ENCODE results near the gene APOO. TPM values are rescaled to one million over a fixed set of nuclear protein-coding genes. Genes with fewer than 3 reads are reported as not detected.
A peak's percentile ranks its signal among the peaks of the same experiment; 100 is the strongest.

Gene APOO
- total RNA-seq, 1 donor from 2014 or later: 13.0 TPM

DNA sequence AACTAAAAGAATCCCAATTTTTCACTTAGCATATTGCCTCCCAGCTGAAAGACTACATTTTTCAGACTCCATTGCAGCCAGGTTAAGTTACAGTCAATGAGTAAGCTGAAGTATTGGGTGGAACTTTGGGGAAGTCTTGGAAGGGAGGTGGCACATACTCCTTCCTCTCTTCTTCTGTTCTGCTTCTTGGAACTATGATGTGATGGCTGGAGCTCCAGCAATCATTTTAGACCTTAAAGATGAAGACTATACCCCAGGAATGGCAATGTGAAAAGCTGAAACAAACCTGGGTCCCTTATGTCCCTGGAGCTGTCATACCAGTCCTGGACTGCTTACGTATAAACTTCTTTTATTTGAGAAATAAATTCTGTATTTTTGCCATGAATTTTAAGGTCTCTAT, 93.9 kb downstream of the APOO start:
- Histone ChIP-seq H3K9me3 (ENCODE audit: control insufficient read depth in 3 of 3, low read length in 3 of 3) (no peaks in the 10 kb centered on the region), H3K36me3 (ENCODE audit: control insufficient read depth in 3 of 3, insufficient read depth in 3 of 3, low read length in 3 of 3) (no peaks in the 10 kb centered on the region), H3K4me3 (ENCODE audit: low read length in 3 of 3) (no peak overlapping the region), H3K9ac (ENCODE audit: low read depth in 1 of 3, low read length in 3 of 3) (no peak overlapping the region), H3K27me3 (ENCODE audit: control insufficient read depth in 3 of 3, insufficient read depth in 3 of 3, low read length in 3 of 3) (no peaks in the 10 kb centered on the region), H3K27ac (ENCODE audit: low read depth, low read length) (no peak overlapping the region), H3K4me1 (ENCODE audit: control insufficient read depth in 3 of 3, insufficient read depth in 3 of 3, low read length in 3 of 3) (no peaks in the 10 kb centered on the region)

DNA sequence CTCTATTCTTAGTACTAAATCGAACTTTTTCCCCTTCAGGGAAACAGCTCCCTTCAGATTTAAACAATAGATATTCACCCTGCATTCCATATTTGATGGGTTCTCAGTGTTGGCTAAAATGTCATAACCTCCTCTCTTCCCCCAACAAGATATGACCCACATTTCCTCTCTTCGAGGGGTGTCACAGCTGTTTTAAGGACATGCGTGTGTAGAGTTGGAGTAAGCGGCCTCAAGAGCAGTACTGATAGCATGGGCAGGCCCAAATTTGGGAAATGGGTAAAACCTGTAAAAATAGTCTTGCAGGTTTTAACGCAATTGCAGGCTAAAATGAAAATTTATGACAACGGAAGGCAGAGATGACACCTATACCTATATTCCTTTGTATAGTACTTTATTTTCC, 96.1 kb downstream of the APOO start:
- Histone ChIP-seq H3K9me3 (ENCODE audit: control insufficient read depth in 3 of 3, low read length in 3 of 3) (no peaks in the 10 kb centered on the region), H3K27ac (ENCODE audit: low read depth, low read length) (peak overlapping the region; percentile 15), H3K36me3 (ENCODE audit: control insufficient read depth in 3 of 3, insufficient read depth in 3 of 3, low read length in 3 of 3) (no peaks in the 10 kb centered on the region), H3K4me3 (ENCODE audit: low read length in 3 of 3) (peak overlapping the region in 1 of 3 donors; percentile 15), H3K4me1 (ENCODE audit: control insufficient read depth in 3 of 3, insufficient read depth in 3 of 3, low read length in 3 of 3) (no peaks in the 10 kb centered on the region), H3K27me3 (ENCODE audit: control insufficient read depth in 3 of 3, insufficient read depth in 3 of 3, low read length in 3 of 3) (no peaks in the 10 kb centered on the region), H3K9ac (ENCODE audit: low read depth in 1 of 3, low read length in 3 of 3) (no peak overlapping the region)

DNA sequence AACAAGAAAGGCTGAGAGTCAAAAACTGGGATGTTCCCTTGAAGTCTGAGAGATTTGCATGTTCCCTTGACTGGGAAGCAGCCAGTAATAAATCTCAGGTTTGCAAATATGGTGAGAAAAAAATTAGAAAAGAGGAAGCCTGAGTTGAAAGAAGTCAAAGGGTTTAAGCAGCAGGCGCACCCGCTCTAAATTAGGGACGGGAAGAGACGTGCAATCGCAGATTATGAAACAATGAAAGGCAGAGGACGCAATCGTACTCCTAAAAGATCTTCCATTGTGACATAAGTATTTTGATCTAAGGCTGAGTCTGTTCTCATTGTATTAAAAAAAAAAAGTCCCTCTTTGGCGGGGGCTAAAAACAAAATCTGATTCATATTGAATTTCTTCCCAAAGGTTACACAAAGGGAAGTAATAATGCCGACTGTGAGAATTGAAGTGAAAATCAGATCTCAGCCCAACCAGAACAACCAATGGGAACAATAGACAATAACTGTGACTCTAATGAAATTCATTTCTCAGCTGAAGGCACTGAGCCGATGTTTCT, 96.6 kb downstream of the APOO start:
- Histone ChIP-seq H3K9me3 (ENCODE audit: control insufficient read depth in 3 of 3, low read length in 3 of 3) (no peaks in the 10 kb centered on the region), H3K9ac (ENCODE audit: low read depth in 1 of 3, low read length in 3 of 3) (no peak overlapping the region), H3K27me3 (ENCODE audit: control insufficient read depth in 3 of 3, insufficient read depth in 3 of 3, low read length in 3 of 3) (no peaks in the 10 kb centered on the region), H3K27ac (ENCODE audit: low read depth, low read length) (peak overlapping the region; percentile 15), H3K4me3 (ENCODE audit: low read length in 3 of 3) (peak overlapping the region in 1 of 3 donors; percentile 15), H3K36me3 (ENCODE audit: control insufficient read depth in 3 of 3, insufficient read depth in 3 of 3, low read length in 3 of 3) (no peaks in the 10 kb centered on the region), H3K4me1 (ENCODE audit: control insufficient read depth in 3 of 3, insufficient read depth in 3 of 3, low read length in 3 of 3) (no peaks in the 10 kb centered on the region)

DNA sequence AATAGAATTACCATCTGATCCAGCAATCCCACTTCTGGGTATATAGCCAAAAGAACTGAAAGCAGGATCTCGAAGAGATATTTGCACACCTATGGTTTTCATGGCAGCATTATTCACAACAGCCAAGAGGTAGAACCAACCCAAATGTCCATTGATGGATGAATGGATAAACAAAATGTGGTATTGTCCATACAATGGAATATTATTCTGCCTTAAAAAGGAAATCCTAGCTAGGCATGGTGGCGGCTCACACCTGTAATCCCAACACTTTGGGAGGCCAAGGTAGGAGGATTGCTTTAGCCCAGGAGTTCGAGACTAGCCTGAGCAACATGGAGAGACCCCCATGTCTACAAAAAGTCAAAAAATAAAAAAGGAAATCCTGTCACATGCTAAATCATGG, 97.5 kb downstream of the APOO start:
- no peak overlapping the region for H3K9ac ChIP-seq (ENCODE audit: low read depth in 1 of 3, low read length in 3 of 3)
- H3K4me1 ChIP-seq (ENCODE audit: control insufficient read depth in 3 of 3, insufficient read depth in 3 of 3, low read length in 3 of 3): no peaks in the 10 kb centered on the region
- H3K27me3 ChIP-seq (ENCODE audit: control insufficient read depth in 3 of 3, insufficient read depth in 3 of 3, low read length in 3 of 3): no peaks in the 10 kb centered on the region
- H3K36me3 ChIP-seq (ENCODE audit: control insufficient read depth in 3 of 3, insufficient read depth in 3 of 3, low read length in 3 of 3): no peaks in the 10 kb centered on the region
- H3K27ac ChIP-seq (ENCODE audit: low read depth, low read length): no peak overlapping the region
- H3K4me3 ChIP-seq (ENCODE audit: low read length in 3 of 3): no peak overlapping the region
- H3K9me3 ChIP-seq (ENCODE audit: control insufficient read depth in 3 of 3, low read length in 3 of 3): no peaks in the 10 kb centered on the region

DNA sequence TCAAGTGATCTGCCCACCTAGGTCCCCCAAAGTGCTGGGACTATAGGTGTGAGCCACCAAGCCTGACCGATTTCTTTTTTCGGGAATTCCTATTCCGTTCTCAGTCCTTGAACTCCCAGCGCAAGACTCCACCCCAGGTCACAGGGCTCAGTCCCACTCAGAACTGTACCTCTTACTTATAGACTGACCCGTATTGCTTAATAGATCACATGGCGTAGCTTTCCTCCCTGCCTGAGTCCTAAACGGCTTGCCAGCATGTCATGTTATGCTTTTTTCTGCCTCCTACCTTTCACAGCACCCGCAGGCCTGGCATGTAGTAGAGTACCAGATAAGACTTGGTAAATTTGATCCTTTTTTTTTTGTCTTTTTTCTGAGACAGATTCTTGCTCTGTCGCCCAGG, 102.3 kb downstream of the APOO start:
- H3K27me3 ChIP-seq (ENCODE audit: control insufficient read depth in 3 of 3, insufficient read depth in 3 of 3, low read length in 3 of 3): no peaks in the 10 kb centered on the region

DNA sequence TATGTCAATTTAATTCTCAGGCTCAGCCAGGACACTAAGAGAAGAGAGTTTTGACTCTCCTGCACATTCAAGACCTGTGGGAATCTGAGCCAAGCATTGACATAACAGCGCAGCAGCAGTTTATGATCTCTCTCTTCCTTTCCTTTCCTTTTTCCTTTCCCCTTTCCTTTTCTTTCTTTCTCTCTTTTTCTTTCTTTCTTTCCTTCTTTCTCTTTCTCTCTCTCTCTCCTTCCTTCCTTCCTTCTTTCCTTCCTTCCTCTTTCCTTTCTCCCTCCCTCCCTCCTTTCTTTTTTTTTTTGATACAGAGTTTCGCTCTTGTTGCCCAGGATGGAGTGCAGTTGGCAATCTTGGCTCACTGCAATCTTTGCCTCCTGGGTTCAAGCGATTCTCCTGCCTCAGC, 103.2 kb downstream of the APOO start:
- Histone ChIP-seq H3K4me1 (ENCODE audit: control insufficient read depth in 3 of 3, insufficient read depth in 3 of 3, low read length in 3 of 3) (peaks cover 0 to 8% (median 6%) of the 10 kb centered on the region in 3 donors), H3K9ac (ENCODE audit: low read depth in 1 of 3, low read length in 3 of 3) (no peak overlapping the region), H3K27ac (ENCODE audit: low read depth, low read length) (no peak overlapping the region), H3K9me3 (ENCODE audit: control insufficient read depth in 3 of 3, low read length in 3 of 3) (no peaks in the 10 kb centered on the region), H3K36me3 (ENCODE audit: control insufficient read depth in 3 of 3, insufficient read depth in 3 of 3, low read length in 3 of 3) (no peaks in the 10 kb centered on the region), H3K4me3 (ENCODE audit: low read length in 3 of 3) (no peak overlapping the region), H3K27me3 (ENCODE audit: control insufficient read depth in 3 of 3, insufficient read depth in 3 of 3, low read length in 3 of 3) (no peaks in the 10 kb centered on the region)

More for the DNA sequence above, 102.3 kb downstream of the APOO start:
- Histone ChIP-seq H3K9me3 (ENCODE audit: control insufficient read depth in 3 of 3, low read length in 3 of 3) (no peaks in the 10 kb centered on the region), H3K27ac (ENCODE audit: low read depth, low read length) (no peak overlapping the region), H3K4me3 (ENCODE audit: low read length in 3 of 3) (no peak overlapping the region), H3K9ac (ENCODE audit: low read depth in 1 of 3, low read length in 3 of 3) (no peak overlapping the region), H3K36me3 (ENCODE audit: control insufficient read depth in 3 of 3, insufficient read depth in 3 of 3, low read length in 3 of 3) (no peaks in the 10 kb centered on the region), H3K4me1 (ENCODE audit: control insufficient read depth in 3 of 3, insufficient read depth in 3 of 3, low read length in 3 of 3) (peaks cover 0 to 8% (median 6%) of the 10 kb centered on the region in 3 donors)

DNA sequence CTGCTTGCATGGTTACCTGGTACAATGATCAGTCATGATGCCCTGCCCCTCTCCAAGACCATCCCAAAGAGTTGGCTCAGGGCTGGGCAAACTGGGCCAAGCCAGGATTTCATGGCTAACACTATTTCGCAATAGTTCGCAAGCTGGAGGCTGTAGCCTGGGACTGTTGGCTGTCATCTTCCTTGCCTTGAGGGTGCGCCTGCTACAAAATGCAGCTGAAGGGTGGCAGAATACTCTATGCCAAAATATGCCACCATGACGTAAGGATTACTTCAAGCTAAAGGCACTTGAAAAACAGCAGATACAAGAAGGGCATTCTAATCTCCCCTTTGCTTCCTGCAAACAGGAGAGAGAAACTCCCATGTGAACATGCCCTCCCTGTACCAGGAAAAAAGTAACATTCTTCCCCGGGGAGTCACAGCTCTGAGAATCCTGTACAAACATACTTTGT, 103.8 kb downstream of the APOO start:
- Histone ChIP-seq H3K4me1 (ENCODE audit: control insufficient read depth in 3 of 3, insufficient read depth in 3 of 3, low read length in 3 of 3) (peaks cover 0 to 8% (median 6%) of the 10 kb centered on the region in 3 donors), H3K9ac (ENCODE audit: low read depth in 1 of 3, low read length in 3 of 3) (no peak overlapping the region), H3K36me3 (ENCODE audit: control insufficient read depth in 3 of 3, insufficient read depth in 3 of 3, low read length in 3 of 3) (no peaks in the 10 kb centered on the region), H3K27me3 (ENCODE audit: control insufficient read depth in 3 of 3, insufficient read depth in 3 of 3, low read length in 3 of 3) (no peaks in the 10 kb centered on the region), H3K4me3 (ENCODE audit: low read length in 3 of 3) (no peak overlapping the region), H3K27ac (ENCODE audit: low read depth, low read length) (no peak overlapping the region), H3K9me3 (ENCODE audit: control insufficient read depth in 3 of 3, low read length in 3 of 3) (no peaks in the 10 kb centered on the region)

DNA sequence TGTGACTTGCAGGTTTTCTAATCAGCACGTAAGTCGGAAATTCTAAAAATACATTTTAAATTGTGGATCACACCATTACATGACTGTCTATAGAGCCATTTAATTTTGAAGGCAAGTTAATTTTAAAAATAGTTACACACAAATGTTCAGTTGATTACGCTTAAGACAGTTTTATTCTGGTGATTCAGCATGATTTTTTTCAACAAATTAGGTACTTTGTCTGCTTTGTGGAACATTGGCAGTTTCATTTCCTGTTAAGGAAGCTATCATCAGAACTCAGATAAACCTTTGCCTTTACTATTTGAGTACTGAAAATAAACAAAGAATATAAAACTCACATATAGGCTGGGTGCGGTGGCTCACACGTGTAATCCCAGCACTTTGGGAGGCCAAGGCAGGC, 105.3 kb downstream of the APOO start:
- H3K27ac ChIP-seq (ENCODE audit: low read depth, low read length): no peak overlapping the region

DNA sequence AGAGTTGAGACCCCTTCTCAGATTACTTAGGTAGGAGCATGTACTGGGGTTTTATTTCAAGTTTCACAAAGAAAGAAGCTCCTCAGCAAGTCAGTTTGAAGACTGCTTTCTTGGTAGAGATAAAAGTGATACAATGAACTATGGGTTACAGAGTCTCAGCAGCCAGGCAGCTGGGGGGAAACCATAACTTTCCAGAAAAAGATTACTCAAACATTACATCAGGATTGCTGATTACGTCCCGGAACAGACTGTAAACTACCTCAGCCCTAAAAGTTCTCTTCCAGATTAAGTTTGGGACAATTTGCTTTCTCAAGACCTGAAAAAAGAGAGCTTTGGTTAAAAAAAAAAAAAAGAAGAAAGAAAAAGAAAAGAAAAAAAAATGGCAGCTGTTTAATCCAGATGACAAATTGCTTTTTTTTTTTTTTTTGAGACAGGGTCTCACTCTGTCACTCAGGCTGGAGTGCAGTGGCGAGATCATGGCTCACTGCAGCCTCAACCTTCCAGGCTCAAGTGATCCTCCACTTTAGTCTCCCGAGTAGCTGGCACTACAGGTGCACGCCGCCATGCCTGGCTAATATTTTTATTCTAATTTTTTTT, 108.2 kb downstream of the APOO start:
- no peak overlapping the region for H3K27ac ChIP-seq (ENCODE audit: low read depth, low read length)
- H3K27me3 ChIP-seq (ENCODE audit: control insufficient read depth in 3 of 3, insufficient read depth in 3 of 3, low read length in 3 of 3): no peaks in the 10 kb centered on the region
- H3K9ac ChIP-seq (ENCODE audit: low read depth in 1 of 3, low read length in 3 of 3): no peak overlapping the region
- peaks cover 0 to 8% (median 6%) of the 10 kb centered on the region in 3 donors for H3K4me1 ChIP-seq (ENCODE audit: control insufficient read depth in 3 of 3, insufficient read depth in 3 of 3, low read length in 3 of 3)
- no peak overlapping the region for H3K4me3 ChIP-seq (ENCODE audit: low read length in 3 of 3)
- H3K36me3 ChIP-seq (ENCODE audit: control insufficient read depth in 3 of 3, insufficient read depth in 3 of 3, low read length in 3 of 3): no peaks in the 10 kb centered on the region
- H3K9me3 ChIP-seq (ENCODE audit: control insufficient read depth in 3 of 3, low read length in 3 of 3): no peaks in the 10 kb centered on the region

More for the DNA sequence above, 105.3 kb downstream of the APOO start:
- no peak overlapping the region for H3K9ac ChIP-seq (ENCODE audit: low read depth in 1 of 3, low read length in 3 of 3)
- H3K4me3 ChIP-seq (ENCODE audit: low read length in 3 of 3): no peak overlapping the region
- no peaks in the 10 kb centered on the region for H3K36me3 ChIP-seq (ENCODE audit: control insufficient read depth in 3 of 3, insufficient read depth in 3 of 3, low read length in 3 of 3)
- H3K27me3 ChIP-seq (ENCODE audit: control insufficient read depth in 3 of 3, insufficient read depth in 3 of 3, low read length in 3 of 3): no peaks in the 10 kb centered on the region
- no peaks in the 10 kb centered on the region for H3K9me3 ChIP-seq (ENCODE audit: control insufficient read depth in 3 of 3, low read length in 3 of 3)
- H3K4me1 ChIP-seq (ENCODE audit: control insufficient read depth in 3 of 3, insufficient read depth in 3 of 3, low read length in 3 of 3): peaks cover 0 to 8% (median 6%) of the 10 kb centered on the region in 3 donors

DNA sequence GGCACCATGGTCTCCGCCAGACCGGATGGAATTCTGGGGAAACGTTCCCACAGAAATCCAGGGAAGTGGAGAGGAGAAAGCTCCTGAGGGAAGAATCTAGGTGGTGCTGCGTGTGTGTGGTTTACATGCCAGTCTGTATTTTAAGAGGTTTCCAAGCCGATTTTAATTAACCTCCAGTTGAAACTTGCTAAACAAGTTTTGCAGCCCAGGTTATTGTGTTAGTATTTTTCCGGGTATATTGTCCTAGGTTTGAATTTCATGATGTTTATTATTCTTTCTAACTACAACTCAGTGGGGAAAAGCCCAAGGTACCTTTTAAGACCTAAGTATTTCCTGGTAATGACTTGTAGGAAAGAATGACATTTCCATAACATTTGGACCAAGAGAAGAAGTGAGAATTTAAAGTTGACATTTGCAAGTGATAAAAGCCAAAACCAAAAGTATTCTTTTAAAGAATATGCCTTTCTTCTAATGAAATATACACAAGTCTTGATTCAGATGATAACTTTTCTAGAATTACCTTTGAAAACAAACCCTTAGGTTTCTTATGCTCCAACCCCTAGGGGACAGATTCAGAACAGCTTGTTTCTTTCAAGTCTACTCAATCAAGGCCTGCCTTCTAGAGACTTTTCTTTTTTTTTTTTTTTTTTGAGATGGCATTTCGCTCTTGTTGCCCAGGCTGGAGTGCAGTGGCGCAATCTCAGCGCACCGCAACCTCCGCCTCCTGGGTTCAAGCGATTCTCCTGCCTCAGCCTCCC, 110.2 kb downstream of the APOO start:
- Histone ChIP-seq H3K27me3 (ENCODE audit: control insufficient read depth in 3 of 3, insufficient read depth in 3 of 3, low read length in 3 of 3) (no peaks in the 10 kb centered on the region), H3K36me3 (ENCODE audit: control insufficient read depth in 3 of 3, insufficient read depth in 3 of 3, low read length in 3 of 3) (no peaks in the 10 kb centered on the region), H3K4me1 (ENCODE audit: control insufficient read depth in 3 of 3, insufficient read depth in 3 of 3, low read length in 3 of 3) (no peaks in the 10 kb centered on the region), H3K27ac (ENCODE audit: low read depth, low read length) (no peak overlapping the region), H3K4me3 (ENCODE audit: low read length in 3 of 3) (no peak overlapping the region), H3K9ac (ENCODE audit: low read depth in 1 of 3, low read length in 3 of 3) (no peak overlapping the region), H3K9me3 (ENCODE audit: control insufficient read depth in 3 of 3, low read length in 3 of 3) (no peaks in the 10 kb centered on the region)
